Neural progenitor cell (in vitro differentiated cells): ENCODE measurements around the gene SNRNP70.

Source experiments
- CTCF ChIP-seq: fragments of 200-600 bp; sonication (generic); IDR thresholded peaks from 2 replicates; pipeline ENCODE4 v1.5.1; 2017; ENCODE audit warnings: antibody characterized with exemption, mild to moderate bottlenecking
- EZH2 ChIP-seq: fragments of 200-600 bp; sonication (generic); IDR thresholded peaks from 2 replicates; pipeline ENCODE4 v1.6.1; 2017; ENCODE audit warnings: antibody characterized with exemption, mild to moderate bottlenecking, moderate library complexity

GRCh38 chr19:49151267-49152118 lies 66.2 kb downstream of the SNRNP70 start:
- no peak for TF ChIP-seq CTCF
- TF ChIP-seq EZH2: no peak
